Endothelial cell of umbilical vein (primary cell): ENCODE results near the gene RETSAT. TPM values are rescaled to one million over a fixed set of nuclear protein-coding genes. Genes with fewer than 3 reads are reported as not detected.

Experiments
- BruUV-seq: library from RNA; stranded (reverse); fragments of 400-500 nt; replicated peaks from 2 replicates; lab custom pipeline; 2021; lab: Mats Ljungman, UMichigan
- CTCF ChIA-PET: fragments of 300-600, 350-600 bp; sonication (Branson Sonifier 250); formaldehyde crosslinking; loops from one replicate; lab custom pipeline; 2021; ENCODE audit warnings: antibody characterized with exemption, inconsistent platforms; lab: Charles Lee
- POLR2A ChIA-PET: fragments of 300-600, 350-600 bp; sonication (Branson Sonifier 250); formaldehyde crosslinking; loops from one replicate; lab custom pipeline; 2021; ENCODE audit warnings: antibody characterized with exemption, inconsistent platforms; lab: Charles Lee
- DNase-seq: peaks from one replicate; pipeline ENCODE4 v3.0.0-alpha.2; 2011; ENCODE audit warnings: low read depth, low spot score
- FAIRE-seq: peaks from 2 replicates; lab custom pipeline; 2011; peaks lifted over from hg19 to GRCh38; lab: Jason Lieb, UNC
- H2AFZ ChIP-seq: 2 replicates; pipeline ENCODE4 v1.6.0; 2012; ENCODE audit warnings: low read depth, low read length, control low read depth, inconsistent platforms
- H3K27ac ChIP-seq: 2 replicates; pipeline ENCODE4 v1.5.1; 2011; ENCODE audit warnings: low read depth, mild to moderate bottlenecking, control low read depth, low read length, moderate library complexity; ENCODE audit not compliant: insufficient read depth
- H3K27me3 ChIP-seq, 2 experiments: 2 replicates each; pipeline versions ENCODE4 v1.6.0 to v1.6.1; 2011; ENCODE audit warnings: low read length in 2 of 2, mixed read lengths in 1 of 2; ENCODE audit not compliant: control insufficient read depth in 2 of 2, insufficient read depth in 2 of 2
- H3K36me3 ChIP-seq, 2 experiments: 2 replicates in 1 of 2; 3 replicates in 1 of 2; pipeline ENCODE4 v1.5.1; 2011; ENCODE audit warnings: low read length in 2 of 2, mild to moderate bottlenecking in 1 of 2, moderate library complexity in 1 of 2; ENCODE audit not compliant: control insufficient read depth in 2 of 2, insufficient read depth in 2 of 2; ENCODE audit errors: extremely low read depth in 1 of 2
- H3K4me1 ChIP-seq: 3 replicates; pipeline ENCODE4 v1.5.1; 2011; ENCODE audit warnings: mild to moderate bottlenecking, low read length; ENCODE audit not compliant: control insufficient read depth, insufficient read depth; ENCODE audit errors: extremely low read depth
- H3K4me2 ChIP-seq: 2 replicates; pipeline ENCODE4 v1.6.1; 2011; ENCODE audit warnings: low read length, control low read depth, mixed read lengths; ENCODE audit not compliant: insufficient read depth
- H3K4me3 ChIP-seq, 3 experiments: fragments of 200-600 bp in 1 of 3; sonication (generic), shearing (Covaris generic) in 1 of 3; replicated peaks in 1 of 3; 2 replicates each; pipeline ENCODE4 v1.5.1; 2011 to 2016; ENCODE audit warnings: control low read depth in 3 of 3, low read length in 3 of 3, mild to moderate bottlenecking in 2 of 3, inconsistent platforms in 1 of 3, low read depth in 1 of 3, moderate library complexity in 1 of 3; ENCODE audit not compliant: insufficient read depth in 1 of 3
- H3K79me2 ChIP-seq: 2 replicates; pipeline ENCODE4 v1.6.0; 2012; ENCODE audit warnings: low read length, inconsistent platforms; ENCODE audit not compliant: control insufficient read depth, insufficient read depth
- H3K9ac ChIP-seq: replicated peaks from 2 replicates; pipeline ENCODE3; 2011; ENCODE audit warnings: low read length, control low read depth; ENCODE audit not compliant: insufficient read depth; ENCODE audit errors: extremely low read depth
- H3K9me1 ChIP-seq: replicated peaks from 3 replicates; pipeline ENCODE4 v1.6.0; 2011; ENCODE audit warnings: mild to moderate bottlenecking, low read length; ENCODE audit not compliant: control insufficient read depth, insufficient read depth; ENCODE audit errors: extremely low read depth
- H3K9me3 ChIP-seq: replicated peaks from 2 replicates; pipeline ENCODE4 v1.5.1; 2012; ENCODE audit warnings: low read length, inconsistent platforms; ENCODE audit not compliant: control insufficient read depth, insufficient read depth
- H4K20me1 ChIP-seq: replicated peaks from 2 replicates; pipeline ENCODE3; 2011; ENCODE audit warnings: mild to moderate bottlenecking, low read length; ENCODE audit not compliant: control insufficient read depth, insufficient read depth; ENCODE audit errors: extremely low read depth
- EZH2 ChIP-seq: IDR thresholded peaks from 2 replicates; pipeline ENCODE4 v1.6.1; 2012; ENCODE audit warnings: borderline replicate concordance, low read depth, mild to moderate bottlenecking, moderate library complexity, low read length, inconsistent platforms; ENCODE audit not compliant: severe bottlenecking
- FOS ChIP-seq: IDR thresholded peaks from 2 replicates; pipeline ENCODE4 v1.6.1; 2011; ENCODE audit warnings: mild to moderate bottlenecking, low read length, moderate library complexity, borderline replicate concordance; ENCODE audit not compliant: insufficient read depth
- GATA2 ChIP-seq: IDR thresholded peaks from 2 replicates; pipeline ENCODE4 v1.7.0; 2011; ENCODE audit warnings: low read depth, mild to moderate bottlenecking, moderate library complexity, mixed read lengths, low read length; ENCODE audit not compliant: insufficient read length, insufficient read depth
- JUN ChIP-seq: IDR thresholded peaks from 2 replicates; pipeline ENCODE4 v1.6.1; 2011; ENCODE audit warnings: borderline replicate concordance, low read depth; ENCODE audit not compliant: insufficient read length, insufficient read depth
- MYC ChIP-seq: IDR thresholded peaks from one replicate; pipeline ENCODE4 v1.6.1; 2011; ENCODE audit warnings: mild to moderate bottlenecking, low read depth, low read length
- POLR2A ChIP-seq: IDR thresholded peaks from 2 replicates; pipeline ENCODE4 v1.6.1; 2012; ENCODE audit warnings: low read depth, mild to moderate bottlenecking, control low read depth, low read length
- POLR2AphosphoS5 ChIP-seq: IDR thresholded peaks from 2 replicates; pipeline ENCODE4 v1.6.1; 2012; ENCODE audit warnings: low read depth, mild to moderate bottlenecking, control low read depth, low read length, moderate library complexity; ENCODE audit not compliant: insufficient read depth
- dilution Hi-C: fragments of 300-500 bp; cut with MboI; formaldehyde crosslinking; loops from one replicate; pipeline ENCODE4 v1.15.0; 2019; ENCODE audit warnings: low sequenced_read_pairs; ENCODE audit not compliant: extremely low pct_ligation_motif_present
- intact Hi-C: fragments of 100-400 bp; cut with micrococcal nuclease; formaldehyde crosslinking; loops from one replicate; pipeline ENCODE4 v1.10.0; 2022
- polyA plus RNA-seq, 4 experiments: library from polyadenylated mRNA; depleted of rRNA in 3 of 4; stranded (reverse) in 3 of 4; unstranded in 1 of 4; fragments of >200 nt; gene quantifications; 2 replicates each; pipeline versions ENCODE4 v1.2.1 to v1.2.3, GENCODE V29; 2011 to 2012; ENCODE audit warnings: missing spikeins in 1 of 4
- total RNA-seq: library from RNA; stranded (reverse); gene quantifications from 2 replicates; pipeline ENCODE4 v1.2.3, GENCODE V29; 2021
- TF ChIP-seq, protein P1 (sequence below), 2 donors: IDR thresholded peaks; 1 replicate in 1 of 2; 2 replicates in 1 of 2; pipeline ENCODE4 v1.5.1; 2011; ENCODE audit warnings: low read length in 2 of 2, mild to moderate bottlenecking in 2 of 2, moderate library complexity in 2 of 2, control low read depth in 1 of 2, inconsistent platforms in 1 of 2, low read depth in 1 of 2; ENCODE audit not compliant: insufficient read depth in 1 of 2; ENCODE audit errors: extremely low read depth in 1 of 2
- TF ChIP-seq, protein P2 (sequence below): IDR thresholded peaks from 2 replicates; pipeline ENCODE4 v1.6.1; 2011; ENCODE audit not compliant: insufficient read depth, insufficient read length

RETSAT gene
- total and polyA plus RNA-seq, 2 donors (not counting 3 experiments of a cell fraction or from before 2014, with no cell fraction given) = 43.8 to 59.1 TPM

DNA sequence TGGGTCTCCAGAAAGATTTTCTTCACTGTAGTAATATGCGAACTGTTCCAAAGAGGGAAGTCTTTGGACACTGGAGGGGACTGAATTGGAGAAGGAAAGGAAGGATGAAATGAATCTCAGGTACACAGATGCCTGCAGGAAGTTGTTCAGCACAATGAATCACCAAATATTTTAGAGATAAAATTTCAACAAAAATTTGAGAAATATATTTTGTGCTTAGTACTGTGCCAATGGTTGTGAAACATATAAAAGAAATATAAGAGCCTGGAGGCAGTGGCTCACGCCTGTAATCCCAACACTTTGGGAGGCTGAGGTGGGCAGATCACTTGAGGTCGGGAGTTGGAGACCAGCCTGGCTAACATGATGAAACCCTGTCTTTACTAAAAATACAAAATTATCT, 3.4 kb upstream of the RETSAT start:
- H2AFZ ChIP-seq = no peak overlapping the region
- FAIRE-seq = no peak
- BruUV-seq = no TSS peak
- no peaks in the 10 kb centered on the region for H3K9me3 ChIP-seq
- H3K79me2 ChIP-seq = peaks cover 14% of the 10 kb centered on the region
- ChIA-PET POLR2A (no interaction called here), CTCF (interaction anchor here (1.5 kb wide), 1 partner anchor 8 kb away, joined by 4 read pairs; no protein-coding TSS in a partner anchor)
- no peak for DNase-seq
- TF ChIP-seq JUN (no peak), GATA2 (no peak), FOS (no peak), EZH2 (no peak), MYC (no peak), POLR2A (no peak), POLR2AphosphoS5 (no peak)
- TF ChIP-seq, protein P1, sequence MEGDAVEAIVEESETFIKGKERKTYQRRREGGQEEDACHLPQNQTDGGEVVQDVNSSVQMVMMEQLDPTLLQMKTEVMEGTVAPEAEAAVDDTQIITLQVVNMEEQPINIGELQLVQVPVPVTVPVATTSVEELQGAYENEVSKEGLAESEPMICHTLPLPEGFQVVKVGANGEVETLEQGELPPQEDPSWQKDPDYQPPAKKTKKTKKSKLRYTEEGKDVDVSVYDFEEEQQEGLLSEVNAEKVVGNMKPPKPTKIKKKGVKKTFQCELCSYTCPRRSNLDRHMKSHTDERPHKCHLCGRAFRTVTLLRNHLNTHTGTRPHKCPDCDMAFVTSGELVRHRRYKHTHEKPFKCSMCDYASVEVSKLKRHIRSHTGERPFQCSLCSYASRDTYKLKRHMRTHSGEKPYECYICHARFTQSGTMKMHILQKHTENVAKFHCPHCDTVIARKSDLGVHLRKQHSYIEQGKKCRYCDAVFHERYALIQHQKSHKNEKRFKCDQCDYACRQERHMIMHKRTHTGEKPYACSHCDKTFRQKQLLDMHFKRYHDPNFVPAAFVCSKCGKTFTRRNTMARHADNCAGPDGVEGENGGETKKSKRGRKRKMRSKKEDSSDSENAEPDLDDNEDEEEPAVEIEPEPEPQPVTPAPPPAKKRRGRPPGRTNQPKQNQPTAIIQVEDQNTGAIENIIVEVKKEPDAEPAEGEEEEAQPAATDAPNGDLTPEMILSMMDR (IDR thresholded peaks at IDR 0.05; ENCODE audit: extremely low read depth in 1 of 2, insufficient read depth in 1 of 2, low read depth in 1 of 2, low read length in 2 of 2) = no peak
- TF ChIP-seq, protein P2, sequence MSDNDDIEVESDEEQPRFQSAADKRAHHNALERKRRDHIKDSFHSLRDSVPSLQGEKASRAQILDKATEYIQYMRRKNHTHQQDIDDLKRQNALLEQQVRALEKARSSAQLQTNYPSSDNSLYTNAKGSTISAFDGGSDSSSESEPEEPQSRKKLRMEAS = no peak
- no peak overlapping the region for H3K4me3 ChIP-seq
- H3K36me3 ChIP-seq = peaks cover 4% of the 10 kb centered on the region in 2 experiments
- no peak overlapping the region for H3K27ac ChIP-seq
- H3K9me1 ChIP-seq = no peaks in the 10 kb centered on the region
- intact Hi-C loops = no loop called here
- H4K20me1 ChIP-seq = no peaks in the 10 kb centered on the region
- peaks cover 8% of the 10 kb centered on the region for H3K4me1 ChIP-seq
- H3K27me3 ChIP-seq = no peaks in the 10 kb centered on the region
- dilution Hi-C loops = no loop called here
- H3K4me2 ChIP-seq = no peak overlapping the region
- H3K9ac ChIP-seq = no peak overlapping the region
